ENCODE measurements around the gene AKT3. TPM values are rescaled to one million over a fixed set of nuclear protein-coding genes. Genes with fewer than 3 reads are reported as not detected.

The AKT3 gene
- total RNA-seq, 1 experiment from 2014 or later = 31.3 TPM

GRCh38 chr1:243447347-243447746 is 402.7 kb downstream of the AKT3 start:
- in situ Hi-C loops (cut with HindIII; ENCODE audit: low pct_unique_long_range_greater_than_20kb, low sequenced_read_pairs) = no loop called here
- DNase-seq (ENCODE audit: low read depth) = no peak

DNA sequence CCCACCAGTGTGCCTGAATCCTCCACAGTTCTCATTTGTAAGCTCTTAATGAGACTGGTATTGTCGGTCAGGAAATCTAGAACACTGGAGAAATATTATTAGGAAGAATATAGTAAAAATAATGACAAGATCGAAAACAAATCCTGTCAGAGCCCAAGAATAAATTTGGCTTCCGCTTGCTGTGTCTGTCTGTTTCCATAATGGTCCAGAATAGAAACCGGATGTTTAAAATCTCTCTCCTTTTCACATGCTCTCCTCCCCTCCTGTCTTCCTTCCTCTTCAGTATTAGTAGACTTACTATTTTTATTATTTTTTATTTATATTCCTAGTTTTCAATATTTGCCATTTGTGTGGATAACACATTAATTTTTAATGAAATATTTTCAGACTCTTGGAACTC is 406.5 kb downstream of the AKT3 start:
- DNase-seq (ENCODE audit: low read depth) = no peak
- in situ Hi-C loops (cut with HindIII; ENCODE audit: low pct_unique_long_range_greater_than_20kb, low sequenced_read_pairs) = no loop called here

GRCh38 chr1:243441601-243442000 is 408.4 kb downstream of the AKT3 start:
- no peak for DNase-seq (ENCODE audit: low read depth)
- in situ Hi-C loops (cut with HindIII; ENCODE audit: low pct_unique_long_range_greater_than_20kb, low sequenced_read_pairs) = no loop called here

- in situ Hi-C loops (cut with HindIII; ENCODE audit: low pct_unique_long_range_greater_than_20kb, low sequenced_read_pairs) = no loop called here
- DNase-seq (ENCODE audit: low read depth) = no peak
These were observed 409.6 kb downstream of the AKT3 start for GRCh38 chr1:243440406-243440805.

GRCh38 chr1:243438815-243439214 is 411.2 kb downstream of the AKT3 start:
- in situ Hi-C loops (cut with HindIII; ENCODE audit: low pct_unique_long_range_greater_than_20kb, low sequenced_read_pairs) = no loop called here
- peak; percentile 53 for DNase-seq (ENCODE audit: low read depth)

Other genes with a start within 250 kb of the AKT3 start
- 10.9 and 11.7 TPM in 2 replicates for gene ZBTB18, start 201.0 kb upstream of the AKT3 start, total RNA-seq (2014; rRNA removed; shearing (Covaris generic); ENCODE audit: low replicate concordance)

Measured in Caki2 (cell line).